Hepatocyte (in vitro differentiated cells): Measurements from ENCODE around the gene KCNN2.

Experiments
- CTCF ChIP-seq: fragments of 200-600 bp; sonication (generic); IDR thresholded peaks from 2 replicates; pipeline ENCODE4 v1.5.1; 2016; ENCODE audit warnings: antibody characterized with exemption, mild to moderate bottlenecking; ENCODE audit not compliant: poor library complexity
- EZH2 ChIP-seq: fragments of 200-600 bp; sonication (generic); IDR thresholded peaks from 2 replicates; pipeline ENCODE4 v1.6.1; 2016; ENCODE audit warnings: antibody characterized with exemption, mild to moderate bottlenecking, borderline replicate concordance
- EZH2phosphoT487 ChIP-seq: fragments of 200-600 bp; sonication (generic); IDR thresholded peaks from one replicate; pipeline ENCODE4 v1.6.1; 2018; ENCODE audit warnings: antibody characterized with exemption, mild to moderate bottlenecking, low read depth, moderate library complexity; ENCODE audit not compliant: unreplicated experiment, severe bottlenecking

DNA sequence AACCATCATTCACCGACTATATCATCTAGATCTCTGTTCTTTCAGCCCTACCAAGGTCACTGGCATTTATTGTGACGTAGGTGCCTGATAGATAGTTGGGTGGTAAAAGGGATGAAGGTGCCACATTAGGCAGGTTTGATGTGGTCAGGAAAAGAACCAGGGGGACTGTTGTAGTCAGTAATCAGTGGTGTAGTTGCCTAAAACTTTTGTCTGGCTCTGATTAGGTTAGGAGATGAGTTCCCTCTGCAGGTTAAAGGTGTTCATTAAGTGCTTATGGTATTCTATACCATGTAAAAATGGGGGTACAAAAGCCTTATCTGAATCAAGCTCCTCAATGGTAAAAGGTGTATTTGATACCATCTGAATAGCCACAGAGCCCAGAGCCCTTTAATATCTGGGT lies 55.6 kb downstream of the KCNN2 start:
- TF ChIP-seq CTCF = no peak
- no peak for TF ChIP-seq EZH2phosphoT487
- no peak for TF ChIP-seq EZH2
